Retina (tissue), 1 donor: ENCODE data around the gene ORAI2.
A peak's percentile ranks its signal among the peaks of the same experiment; 100 is the strongest.
"Not testable (repeated sequence)": the region's sequence is repeated elsewhere in the genome, so short reads cannot be mapped to it uniquely, and the experiment has no call there.

Source experiments
- DNase-seq: peaks from one replicate; pipeline ENCODE4 v3.0.0-alpha.2; 2016

The ORAI2 gene

GRCh38 chr7:102447311-102447710, 13.9 kb downstream of the ORAI2 start:
- no peak for DNase-seq

DNA sequence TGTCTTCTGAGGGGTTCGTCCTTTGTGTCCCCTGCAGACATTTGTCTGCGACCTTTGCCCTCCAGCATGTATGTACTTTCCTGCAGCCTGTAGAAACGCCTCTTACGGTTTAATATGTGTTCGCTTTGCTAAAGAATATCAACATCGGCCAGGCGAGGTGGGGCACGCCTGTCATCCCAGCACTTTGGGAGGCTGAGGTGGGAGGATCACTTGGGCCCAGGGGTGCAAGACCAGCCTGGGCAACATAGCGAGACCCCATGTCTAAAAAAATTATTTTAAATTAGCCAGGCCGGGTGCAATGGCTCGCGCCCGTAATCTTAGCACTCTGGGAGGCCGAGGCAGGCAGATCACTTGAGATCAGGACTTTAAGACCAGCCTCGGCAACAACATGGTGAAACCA, 15.8 kb downstream of the ORAI2 start:
- DNase-seq, result no peak

- DNase-seq, result no peak
These were observed 16.9 kb downstream of the ORAI2 start for GRCh38 chr7:102450242-102450641.

GRCh38 chr7:102451371-102452054, 18.1 kb downstream of the ORAI2 start:
- peak; percentile 48 for DNase-seq

GRCh38 chr7:102452451-102452850, 19.1 kb downstream of the ORAI2 start:
- DNase-seq, result no peak

DNA sequence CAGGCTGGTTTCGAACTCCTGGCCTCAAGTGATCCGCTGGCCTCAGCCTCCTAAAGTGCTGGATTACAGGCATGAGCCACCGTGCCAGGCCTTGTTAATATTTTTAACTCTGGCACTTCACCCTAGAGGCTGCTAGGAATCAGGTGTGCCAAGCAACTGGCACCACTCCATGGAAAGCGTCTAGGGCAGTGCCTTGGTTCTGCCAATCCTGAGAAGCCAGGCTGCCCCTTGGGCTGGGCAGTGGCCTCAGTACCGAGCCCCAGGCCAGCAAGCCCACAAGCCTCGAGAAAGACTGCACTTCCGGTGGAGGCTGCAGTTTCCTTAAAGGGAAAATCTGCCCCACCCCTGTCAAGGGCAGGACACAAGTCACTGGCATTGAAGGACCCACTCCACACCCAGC, 19.9 kb downstream of the ORAI2 start:
- no peak for DNase-seq

DNA sequence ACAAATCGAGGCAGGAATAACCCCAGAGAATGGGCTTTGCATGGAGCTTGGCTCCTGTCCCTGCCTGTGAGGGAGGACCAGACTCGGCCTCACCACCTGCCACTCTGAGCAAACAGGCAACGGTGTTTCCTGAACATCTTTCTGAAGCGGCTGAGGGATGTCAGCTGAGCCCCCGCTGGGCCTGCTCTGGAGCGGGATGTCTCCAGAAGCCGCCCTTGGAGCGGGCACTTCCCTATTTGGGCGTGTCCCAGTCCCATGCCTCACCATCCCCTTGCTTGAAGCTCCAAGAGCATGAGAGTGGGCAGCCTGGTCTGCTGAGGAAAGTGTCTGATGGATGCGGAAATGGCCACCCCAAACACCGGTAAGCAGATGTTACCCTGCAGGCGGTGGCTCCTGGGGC, 21.1 kb downstream of the ORAI2 start:
- no peak for DNase-seq

DNA sequence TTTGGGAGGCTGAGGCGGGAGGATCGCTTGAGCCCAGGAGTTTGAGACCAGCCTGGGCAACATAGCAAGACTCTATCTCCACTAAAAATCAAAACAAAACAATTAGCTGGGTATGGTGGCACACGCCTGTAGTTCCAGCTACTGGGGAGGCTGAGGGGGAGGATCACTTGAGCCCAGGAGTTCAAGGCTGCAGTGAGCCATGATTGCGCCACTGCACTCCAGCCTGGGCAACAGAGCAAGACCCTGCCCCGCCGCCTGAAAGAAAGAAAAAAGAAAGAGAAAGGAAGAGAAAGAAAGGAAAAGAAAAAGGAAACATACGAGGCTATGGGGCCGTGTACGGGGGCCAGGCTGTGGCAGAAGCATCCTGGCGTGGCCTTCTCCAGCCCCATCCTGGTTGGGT, 21.6 kb downstream of the ORAI2 start:
- DNase-seq, result not testable (repeated sequence)

- no peak for DNase-seq
These were observed 22.2 kb downstream of the ORAI2 start for GRCh38 chr7:102455596-102455995.

DNA sequence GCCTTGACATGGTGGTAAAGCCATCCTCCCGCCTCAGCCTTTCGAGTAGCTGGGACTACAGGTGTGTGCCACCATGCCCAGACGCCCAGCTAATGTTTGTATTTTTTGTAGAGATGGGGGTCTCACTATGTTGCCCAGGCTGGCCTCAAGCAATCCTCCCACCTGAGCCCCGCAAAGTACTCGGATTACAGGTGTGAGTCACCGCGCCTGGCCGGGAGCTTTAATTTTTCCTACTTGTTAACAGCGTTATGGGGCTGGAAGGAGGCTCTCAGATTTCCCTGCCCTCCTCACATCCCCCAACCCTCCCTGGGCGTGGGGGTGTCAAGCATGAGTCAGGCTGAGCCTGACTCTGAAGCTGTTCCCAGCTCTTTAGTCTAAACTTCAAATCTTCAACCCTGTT, 23.0 kb downstream of the ORAI2 start:
- DNase-seq, result no peak

DNA sequence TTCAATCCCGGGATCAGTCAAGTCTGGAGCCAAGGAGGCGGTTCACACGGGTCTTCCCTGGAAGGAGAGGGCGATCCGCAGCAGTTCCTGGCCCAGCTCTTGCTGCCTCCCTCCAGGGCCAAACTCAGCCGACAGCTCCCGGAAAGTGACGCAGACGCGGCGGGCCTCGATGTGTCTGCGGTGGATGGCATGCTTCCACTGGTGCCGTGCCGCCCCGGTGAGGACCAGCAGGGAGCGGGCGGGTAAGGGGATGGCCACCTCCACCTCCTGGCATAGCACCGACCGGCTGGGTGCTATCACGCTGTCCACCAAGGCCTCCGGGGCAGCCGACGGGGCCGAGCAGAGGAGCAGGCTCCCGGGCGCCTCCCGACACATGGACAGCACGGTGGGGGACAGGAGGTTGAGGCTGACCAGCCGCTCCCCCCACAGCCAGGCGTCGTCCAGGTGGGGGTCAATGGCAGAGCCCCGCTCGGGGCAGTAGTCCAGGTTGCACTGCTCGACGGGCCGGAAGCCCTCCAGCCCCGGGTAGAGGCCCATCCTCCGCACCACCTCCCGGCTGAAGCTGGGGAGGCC, 24.1 kb downstream of the ORAI2 start:
- DNase-seq, result no peak

DNA sequence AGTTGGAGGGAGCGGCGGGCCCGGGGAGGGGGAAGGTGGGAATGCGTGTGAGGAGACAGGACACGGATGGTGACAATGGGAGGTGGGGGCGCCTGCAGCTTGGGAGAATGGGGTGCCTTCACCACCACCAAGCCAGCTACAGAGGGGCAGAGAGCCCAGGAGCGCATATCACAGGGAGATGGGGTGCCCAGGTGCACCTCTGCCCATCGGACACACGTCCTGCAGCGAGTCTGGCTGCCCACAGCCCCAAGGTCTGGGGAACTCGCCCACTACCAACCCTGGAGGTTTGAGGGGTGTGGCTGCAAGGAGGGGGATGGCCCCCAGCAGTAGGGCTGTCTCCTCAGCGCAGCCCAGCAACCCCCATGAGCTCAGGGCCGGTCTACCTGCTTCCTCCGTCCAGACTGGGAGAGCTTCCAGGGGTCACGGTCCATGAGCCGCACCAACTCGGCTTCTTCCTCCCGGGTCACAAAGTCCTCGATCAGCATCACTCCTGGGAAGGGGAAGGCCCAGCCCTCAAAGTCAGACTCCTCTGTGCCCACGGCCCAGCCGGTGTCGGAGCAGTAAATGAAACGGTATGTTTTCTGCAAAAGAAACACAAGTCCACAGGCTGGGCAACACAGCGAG, 26.0 kb downstream of the ORAI2 start:
- DNase-seq, result no peak

GRCh38 chr7:102460467-102460866, 27.1 kb downstream of the ORAI2 start:
- no peak for DNase-seq

DNA sequence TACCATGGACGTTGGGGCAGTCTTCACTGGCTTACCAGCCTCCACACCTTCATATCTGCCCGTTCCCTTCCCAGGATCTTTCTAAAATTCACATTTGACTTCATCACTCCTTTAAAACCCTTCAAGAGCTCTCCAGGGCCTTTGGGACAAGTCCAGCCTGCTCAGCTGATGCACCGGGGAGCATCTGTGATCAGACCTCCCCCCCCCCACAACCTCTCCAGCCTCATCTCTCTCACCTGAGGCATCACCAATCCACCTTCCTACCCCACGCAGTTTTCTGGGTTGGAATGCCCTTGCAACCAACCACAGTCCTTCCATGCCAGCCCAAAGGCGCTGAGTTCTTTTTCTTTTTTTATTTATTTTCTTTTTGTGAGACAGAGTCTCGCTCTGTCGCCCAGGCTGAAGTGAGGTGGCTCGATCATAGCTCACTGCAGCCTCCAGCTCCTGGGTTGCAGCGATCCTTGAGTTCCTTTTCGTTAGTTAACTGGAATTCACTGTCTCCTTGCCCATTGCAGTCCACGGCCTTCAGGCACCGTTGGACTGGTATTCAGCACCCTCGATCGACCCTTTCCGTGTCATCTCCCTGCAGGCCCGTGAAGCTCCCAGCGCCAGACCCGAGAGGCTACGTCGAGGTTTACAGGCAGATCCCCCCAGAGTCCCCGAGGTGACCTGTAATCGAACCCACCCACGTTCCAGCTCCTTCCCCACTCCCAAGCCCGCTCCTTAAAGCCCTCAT, 30.6 kb downstream of the ORAI2 start:
- DNase-seq, result no peak

GRCh38 chr7:102464577-102465280, 31.4 kb downstream of the ORAI2 start, which contains the start of the genes ALKBH4 and LRWD1:
Gene ALKBH4, minus strand, starts transcription at chr7:102464863. Its CDS starts 27 bp downstream, at chr7:102464836.
Gene LRWD1, plus strand, starts transcription at chr7:102464984. Its CDS starts 97 bp downstream, at chr7:102465081.
- DNase-seq, result peak; percentile 97

- no peak for DNase-seq
These were observed 32.7 kb downstream of the ORAI2 start for GRCh38 chr7:102466097-102466496.

DNA sequence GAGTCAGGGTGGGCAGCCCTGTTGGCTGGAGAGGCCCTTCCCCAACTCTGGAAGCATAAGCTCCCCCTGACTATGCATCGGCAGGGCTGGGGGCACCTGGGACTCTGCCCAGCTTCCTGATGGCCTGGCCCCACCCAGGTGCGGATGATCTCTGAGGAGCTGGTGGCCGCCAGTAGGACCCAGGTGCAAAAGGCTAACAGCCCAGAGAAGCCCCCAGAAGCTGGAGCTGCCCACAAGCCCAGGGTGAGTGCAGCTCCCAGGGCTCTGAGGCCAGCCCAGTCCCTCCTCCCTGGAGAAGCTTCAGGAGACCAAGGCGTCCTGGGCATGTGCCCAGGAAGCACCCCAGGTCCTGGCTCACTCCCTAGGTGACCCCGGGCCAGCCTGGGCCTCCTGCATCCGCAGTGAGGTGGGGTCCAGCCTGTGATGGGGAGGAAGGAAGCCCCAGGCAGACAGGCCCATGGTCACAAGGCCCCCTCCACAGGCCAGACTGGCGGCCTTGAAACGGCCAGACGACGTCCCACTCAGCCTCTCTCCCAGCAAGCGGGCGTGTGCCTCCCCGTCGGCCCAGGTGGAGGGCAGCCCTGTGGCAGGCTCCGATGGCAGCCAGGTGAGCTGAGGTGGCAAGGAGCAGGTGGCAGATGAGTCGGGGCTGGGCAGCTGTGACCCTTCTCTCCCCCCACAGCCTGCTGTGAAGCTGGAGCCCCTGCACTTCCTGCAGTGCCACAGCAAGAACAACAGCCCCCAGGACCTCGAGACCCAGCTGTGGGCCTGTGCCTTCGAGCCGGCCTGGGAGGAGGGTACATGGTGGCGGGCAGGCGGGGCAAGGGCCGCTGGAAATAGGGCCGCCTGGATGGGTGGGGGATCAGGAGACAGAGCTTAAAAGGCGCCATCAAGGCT, 34.5 kb downstream of the ORAI2 start:
- no peak for DNase-seq

- DNase-seq, result no peak
These were observed 35.3 kb downstream of the ORAI2 start for GRCh38 chr7:102468478-102469350.

- no peak for DNase-seq
These were observed 36.1 kb downstream of the ORAI2 start for GRCh38 chr7:102469351-102469971.
